GM21367 (cell line): ENCODE measurements around the gene DGKI.

Experiments used
- ATAC-seq: cut with Tn5 transposase; IDR thresholded peaks from one replicate; pipeline ENCODE4 v1.9.1; 2021; ENCODE audit not compliant: unreplicated experiment

Gene DGKI

DNA sequence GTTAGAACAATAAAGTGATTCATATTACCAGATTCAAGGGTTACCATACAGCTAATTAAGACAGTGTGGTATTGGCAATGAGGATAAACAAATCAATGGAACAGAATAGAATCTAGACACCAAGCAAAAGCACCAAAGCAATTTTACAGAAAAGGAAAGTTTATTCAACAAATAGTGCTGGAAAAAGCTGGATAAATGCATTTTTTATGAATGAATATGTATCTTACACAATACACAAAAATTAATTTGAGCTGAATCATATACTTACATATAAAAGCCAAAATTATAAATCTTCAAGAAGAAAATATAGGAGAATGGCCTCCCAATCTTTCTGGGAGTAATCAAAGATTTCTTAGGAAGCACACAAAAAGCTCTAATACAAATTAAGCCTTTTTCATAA is 282.8 kb downstream of the DGKI start:
- no peak for ATAC-seq

- no peak for ATAC-seq
Observed at GRCh38 chr7:137547485-137547884, 299.3 kb downstream of the DGKI start.

GRCh38 chr7:137546671-137547070 is 300.1 kb downstream of the DGKI start:
- ATAC-seq: no peak

- ATAC-seq: no peak
Observed at GRCh38 chr7:137546009-137546408, 300.8 kb downstream of the DGKI start.

GRCh38 chr7:137545059-137545716 is 301.6 kb downstream of the DGKI start:
- no peak for ATAC-seq

- no peak for ATAC-seq
Observed at GRCh38 chr7:137544453-137545058, 302.2 kb downstream of the DGKI start.

DNA sequence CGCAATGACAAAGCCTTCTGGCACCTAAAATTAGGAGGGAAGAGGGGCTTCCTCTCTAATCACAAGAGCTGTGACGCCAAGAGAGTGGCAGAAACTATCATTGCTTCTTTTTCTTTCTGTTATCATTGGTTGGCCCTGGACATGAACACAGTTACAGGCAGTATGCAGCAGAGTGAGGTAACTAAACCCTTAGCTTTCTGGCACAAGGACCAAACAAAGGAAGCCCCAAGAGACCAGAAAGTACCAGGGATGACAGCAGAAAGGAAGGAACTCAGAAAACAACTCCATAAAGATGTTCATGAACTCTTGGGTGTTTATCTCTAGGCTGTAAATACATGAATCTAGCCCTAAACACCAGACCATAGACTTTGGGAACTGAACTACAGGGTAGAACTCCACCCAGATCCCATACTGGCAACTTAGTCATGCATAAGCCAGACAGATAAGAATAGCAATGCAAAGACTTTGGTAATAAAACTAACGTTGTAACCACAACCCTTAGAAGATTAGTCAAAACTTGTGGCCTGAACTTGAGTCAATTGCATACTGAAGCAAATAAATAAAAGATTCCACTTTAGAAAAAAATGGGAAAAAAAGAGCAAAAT is 307.6 kb downstream of the DGKI start:
- no peak for ATAC-seq

GRCh38 chr7:137538361-137538762 is 308.4 kb downstream of the DGKI start:
- ATAC-seq: no peak

DNA sequence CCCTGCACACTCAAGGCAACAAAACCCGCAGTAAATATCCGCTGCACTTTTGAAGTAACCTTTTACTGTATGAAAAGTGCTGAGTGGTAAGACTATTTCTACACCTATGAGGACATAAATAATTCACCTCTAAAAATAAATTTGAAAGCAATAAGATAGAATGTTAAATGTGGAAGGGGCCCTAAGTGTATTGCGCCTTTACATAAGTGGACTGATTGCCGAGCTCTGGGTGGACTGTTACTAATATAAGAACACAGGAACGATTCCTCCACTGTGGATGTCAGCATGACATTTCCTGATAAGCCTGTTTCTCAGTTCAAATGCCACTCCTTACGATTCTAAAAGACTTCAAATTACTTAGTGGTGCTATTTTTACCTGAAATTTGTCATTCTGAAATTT is 311.2 kb downstream of the DGKI start:
- ATAC-seq: no peak

- ATAC-seq: no peak
Observed at GRCh38 chr7:137531671-137532070, 315.1 kb downstream of the DGKI start.

- no peak for ATAC-seq
Observed at GRCh38 chr7:137527634-137528033, 319.1 kb downstream of the DGKI start.

DNA sequence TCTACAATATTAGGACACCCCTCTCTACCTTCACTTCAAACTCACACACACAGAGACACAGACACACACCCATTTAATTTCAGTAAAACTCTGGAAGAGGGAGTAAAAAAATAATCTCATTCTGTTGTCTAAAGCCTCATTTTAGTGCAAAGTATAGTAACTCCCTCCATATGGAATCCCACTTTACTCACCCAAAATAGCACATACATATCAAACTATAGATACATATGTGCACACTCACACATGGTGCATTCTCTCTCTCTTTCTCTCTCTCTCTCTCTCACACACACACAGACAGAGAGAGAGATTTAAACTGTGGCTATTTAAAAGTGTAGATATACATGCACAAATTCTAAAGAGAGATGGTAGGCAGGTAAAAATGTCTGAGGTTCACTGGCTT is 323.6 kb downstream of the DGKI start:
- no peak for ATAC-seq

GRCh38 chr7:137521451-137521850 is 325.3 kb downstream of the DGKI start:
- no peak for ATAC-seq

GRCh38 chr7:137519947-137520346 is 326.8 kb downstream of the DGKI start:
- no peak for ATAC-seq

- ATAC-seq: no peak
Observed at GRCh38 chr7:137519181-137519691, 327.5 kb downstream of the DGKI start.

DNA sequence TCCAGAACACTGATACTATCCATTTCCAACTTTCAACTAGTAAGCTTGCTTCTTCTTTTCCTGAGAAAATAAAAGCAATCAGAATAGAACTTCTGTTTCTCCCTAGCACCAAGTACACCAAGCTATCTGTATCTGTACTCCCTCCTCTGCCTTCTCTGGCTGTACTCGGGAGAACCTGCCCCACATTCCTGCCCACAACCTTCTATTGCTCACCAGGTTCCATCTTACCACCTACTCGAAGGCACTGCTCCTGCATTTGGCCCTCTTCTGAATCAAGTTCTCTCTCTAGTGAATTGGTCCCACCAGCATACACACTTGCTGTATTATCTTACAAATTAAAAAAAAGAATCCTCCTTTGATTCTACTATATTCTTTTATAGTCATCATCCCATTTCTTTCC is 333.7 kb downstream of the DGKI start:
- ATAC-seq: no peak

DNA sequence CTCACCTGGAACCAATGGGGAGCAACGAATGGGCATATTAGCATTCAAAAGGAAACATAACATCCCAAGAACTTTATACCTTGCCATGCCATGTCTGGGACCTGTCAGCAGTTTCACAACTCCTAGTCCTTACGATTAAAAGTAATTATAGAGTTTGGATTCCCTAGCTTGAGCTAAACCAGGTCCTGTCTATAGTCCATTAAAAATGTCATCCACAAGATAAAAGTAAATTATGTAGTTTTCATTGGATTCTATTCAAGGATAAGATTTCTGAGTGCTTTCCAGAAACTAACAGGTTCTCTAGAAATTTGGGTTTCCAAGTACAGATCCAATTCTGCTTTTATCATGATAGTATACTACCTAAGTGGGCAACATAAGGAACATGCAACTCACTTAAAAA is 339.7 kb downstream of the DGKI start:
- ATAC-seq: no peak

- ATAC-seq: no peak
Observed at GRCh38 chr7:137506031-137506430, 340.7 kb downstream of the DGKI start.

- ATAC-seq: no peak
Observed at GRCh38 chr7:137501562-137501961, 345.2 kb downstream of the DGKI start.

DNA sequence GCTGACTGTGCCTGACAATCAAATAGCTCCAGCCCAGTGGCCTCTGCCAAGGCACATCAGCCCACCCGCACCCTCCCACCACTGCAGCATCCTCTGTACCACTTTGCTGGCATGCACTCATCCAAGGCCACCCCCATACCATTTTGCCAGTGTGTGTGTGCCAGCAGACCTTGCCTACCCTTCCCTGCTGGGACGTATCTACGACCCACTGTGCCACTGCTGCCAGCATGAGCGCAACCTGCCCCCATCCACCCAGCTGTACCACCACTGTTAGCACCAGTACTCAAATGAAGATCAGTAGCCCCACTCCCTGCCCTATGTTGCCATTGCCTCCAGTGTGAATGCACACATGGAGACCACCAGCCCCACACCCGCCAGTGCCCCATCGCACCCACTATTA is 353.9 kb downstream of the DGKI start:
- no peak for ATAC-seq

- no peak for ATAC-seq
Observed at GRCh38 chr7:137489880-137490279, 356.9 kb downstream of the DGKI start.

DNA sequence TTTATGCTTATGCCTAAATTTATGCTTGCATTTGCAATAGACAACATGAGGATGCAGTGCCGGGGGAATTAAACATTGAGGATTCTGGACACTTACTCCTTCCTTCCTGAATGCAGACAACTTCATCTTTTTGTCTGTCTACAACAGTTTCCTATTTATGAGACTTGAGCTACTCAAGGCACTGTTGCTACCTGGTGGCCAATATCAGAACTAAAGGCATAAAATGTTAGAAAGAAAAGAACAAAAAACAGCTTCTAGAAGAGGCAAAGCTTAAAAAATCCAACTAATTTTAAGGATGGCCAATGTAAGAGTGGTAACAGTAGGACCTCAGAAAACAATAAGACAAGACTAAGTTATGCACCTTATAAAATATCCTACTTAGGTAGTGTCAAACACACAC is 358.7 kb downstream of the DGKI start:
- ATAC-seq: no peak
